ENCODE data around the gene HOPX.
"Not testable (repeated sequence)": the region's sequence is repeated elsewhere in the genome, so short reads cannot be mapped to it uniquely, and the experiment has no call there.

Gene HOPX, protein sequence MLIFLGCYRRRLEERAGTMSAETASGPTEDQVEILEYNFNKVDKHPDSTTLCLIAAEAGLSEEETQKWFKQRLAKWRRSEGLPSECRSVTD

GRCh38 chr4:56681158-56681852, at the start of gene HOPX:
HOPX (minus strand) TSS chr4:56681296; CDS start chr4:56657816, 23,480 bp downstream.
- H3K9ac ChIP-seq (ENCODE audit: low read length) = no peak within 1 kb of the TSS
- no peaks in the 10 kb centered on the region for H3K36me3 ChIP-seq (ENCODE audit: control insufficient read depth, insufficient read depth, low read length)
- H3K27me3 ChIP-seq (ENCODE audit: control insufficient read depth, insufficient read depth, low read length) = no peaks in the 10 kb centered on the region
- no peaks in the 10 kb centered on the region for H3K4me1 ChIP-seq (ENCODE audit: control insufficient read depth, insufficient read depth, low read length)
- peak within 1 kb of the TSS; percentile 34 for H3K4me3 ChIP-seq (ENCODE audit: low read length)
- no peak within 1 kb of the TSS for H3K27ac ChIP-seq (ENCODE audit: low read depth, low read length)

DNA sequence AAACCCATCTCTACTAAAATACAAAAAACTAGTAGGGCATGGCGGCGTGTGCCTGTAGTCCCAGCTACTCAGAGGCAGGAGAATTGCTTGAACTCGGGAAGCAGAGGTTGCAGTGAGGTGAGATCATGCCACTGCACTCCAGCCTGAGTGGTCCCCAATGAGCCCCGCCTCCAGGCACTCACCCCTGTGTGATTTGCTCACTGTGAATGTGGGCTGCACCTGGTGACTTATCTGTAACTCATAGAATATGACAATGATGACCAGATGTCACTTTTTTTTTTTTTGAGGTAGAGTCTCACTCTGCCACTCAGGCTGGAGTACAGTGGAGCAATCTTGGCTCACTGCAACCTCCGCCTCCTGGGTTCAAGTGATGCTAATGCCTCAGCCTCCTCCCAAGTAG, 49.0 kb upstream of the HOPX start:
- no peaks in the 10 kb centered on the region for H3K4me1 ChIP-seq (ENCODE audit: control insufficient read depth, insufficient read depth, low read length)
- no peak overlapping the region for H3K27ac ChIP-seq (ENCODE audit: low read depth, low read length)
- no peak overlapping the region for H3K9ac ChIP-seq (ENCODE audit: low read length)

GRCh38 chr4:56728512-56728911, 47.4 kb upstream of the HOPX start:
- no peaks in the 10 kb centered on the region for H3K27me3 ChIP-seq (ENCODE audit: control insufficient read depth, insufficient read depth, low read length)
- no peak overlapping the region for H3K27ac ChIP-seq (ENCODE audit: low read depth, low read length)
- no peaks in the 10 kb centered on the region for H3K4me1 ChIP-seq (ENCODE audit: control insufficient read depth, insufficient read depth, low read length)
- H3K4me3 ChIP-seq (ENCODE audit: low read length) = no peak overlapping the region
- H3K9ac ChIP-seq (ENCODE audit: low read length) = no peak overlapping the region
- H3K36me3 ChIP-seq (ENCODE audit: control insufficient read depth, insufficient read depth, low read length) = no peaks in the 10 kb centered on the region

More for the DNA sequence above, 49.0 kb upstream of the HOPX start:
- Histone ChIP-seq H3K4me3 (ENCODE audit: low read length) (no peak overlapping the region), H3K36me3 (ENCODE audit: control insufficient read depth, insufficient read depth, low read length) (no peaks in the 10 kb centered on the region), H3K27me3 (ENCODE audit: control insufficient read depth, insufficient read depth, low read length) (no peaks in the 10 kb centered on the region)

- Histone ChIP-seq H3K9ac (ENCODE audit: low read length) (no peak overlapping the region), H3K27ac (ENCODE audit: low read depth, low read length) (no peak overlapping the region), H3K4me3 (ENCODE audit: low read length) (no peak overlapping the region), H3K36me3 (ENCODE audit: control insufficient read depth, insufficient read depth, low read length) (no peaks in the 10 kb centered on the region), H3K27me3 (ENCODE audit: control insufficient read depth, insufficient read depth, low read length) (no peaks in the 10 kb centered on the region), H3K4me1 (ENCODE audit: control insufficient read depth, insufficient read depth, low read length) (no peaks in the 10 kb centered on the region)
Observed at GRCh38 chr4:56727150-56727549, 46.1 kb upstream of the HOPX start.

DNA sequence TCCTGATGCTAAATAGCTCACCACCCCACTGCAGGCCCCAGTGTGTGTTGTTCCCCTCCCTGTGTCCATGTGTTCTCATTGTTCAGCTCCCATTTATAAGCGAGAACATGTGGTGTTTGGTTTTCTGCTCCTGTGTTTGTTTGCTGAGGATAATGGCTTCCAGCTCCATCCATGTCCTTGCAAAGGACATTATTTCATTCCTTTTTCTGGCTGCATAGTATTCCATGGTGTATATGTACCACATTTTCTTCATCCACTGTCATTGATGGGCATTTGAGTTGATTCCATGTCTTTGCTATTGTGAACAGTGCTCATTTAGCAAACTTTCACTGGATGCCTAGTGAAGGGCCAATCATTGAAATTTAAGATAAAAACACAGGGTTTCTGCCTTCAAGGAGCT, 45.5 kb upstream of the HOPX start:
- not testable (repeated sequence) for H3K27me3 ChIP-seq (ENCODE audit: control insufficient read depth, insufficient read depth, low read length); H3K4me1 ChIP-seq (ENCODE audit: control insufficient read depth, insufficient read depth, low read length); H3K36me3 ChIP-seq (ENCODE audit: control insufficient read depth, insufficient read depth, low read length); H3K27ac ChIP-seq (ENCODE audit: low read depth, low read length); H3K9ac ChIP-seq (ENCODE audit: low read length); H3K4me3 ChIP-seq (ENCODE audit: low read length)

DNA sequence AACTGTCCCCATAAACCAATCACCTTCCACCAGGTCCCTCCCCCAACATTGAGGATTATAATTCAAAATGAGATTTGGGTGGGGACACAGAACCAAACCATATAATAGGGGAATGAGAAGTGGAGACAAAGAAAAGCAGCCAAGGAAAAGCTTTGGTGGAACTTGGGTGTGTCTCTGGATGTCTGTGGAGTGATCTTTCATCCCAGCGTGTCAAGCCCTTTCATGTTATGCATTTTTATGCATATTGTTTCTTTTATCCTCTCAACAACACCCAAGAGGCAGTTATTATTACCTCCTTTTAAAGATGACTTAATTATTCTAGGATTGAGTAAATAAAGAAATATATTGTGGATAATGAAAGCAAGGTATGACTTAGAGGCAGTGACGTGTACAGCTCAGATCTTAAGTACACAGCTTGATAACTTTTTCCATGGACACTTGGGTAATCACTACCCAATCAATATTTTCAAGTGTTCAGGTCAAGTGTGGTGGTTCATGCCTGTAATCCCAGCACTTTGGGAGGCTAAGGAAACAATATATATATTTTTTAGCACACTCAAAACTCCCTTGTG, 42.6 kb upstream of the HOPX start:
- no peak overlapping the region for H3K27ac ChIP-seq (ENCODE audit: low read depth, low read length)
- no peaks in the 10 kb centered on the region for H3K27me3 ChIP-seq (ENCODE audit: control insufficient read depth, insufficient read depth, low read length)
- H3K36me3 ChIP-seq (ENCODE audit: control insufficient read depth, insufficient read depth, low read length) = no peaks in the 10 kb centered on the region
- H3K4me1 ChIP-seq (ENCODE audit: control insufficient read depth, insufficient read depth, low read length) = no peaks in the 10 kb centered on the region
- H3K9ac ChIP-seq (ENCODE audit: low read length) = no peak overlapping the region
- H3K4me3 ChIP-seq (ENCODE audit: low read length) = no peak overlapping the region

GRCh38 chr4:56723201-56723605, 42.1 kb upstream of the HOPX start:
- Histone ChIP-seq H3K27ac (ENCODE audit: low read depth, low read length) (no peak overlapping the region), H3K4me1 (ENCODE audit: control insufficient read depth, insufficient read depth, low read length) (no peaks in the 10 kb centered on the region), H3K4me3 (ENCODE audit: low read length) (no peak overlapping the region), H3K9ac (ENCODE audit: low read length) (no peak overlapping the region), H3K36me3 (ENCODE audit: control insufficient read depth, insufficient read depth, low read length) (no peaks in the 10 kb centered on the region), H3K27me3 (ENCODE audit: control insufficient read depth, insufficient read depth, low read length) (no peaks in the 10 kb centered on the region)

DNA sequence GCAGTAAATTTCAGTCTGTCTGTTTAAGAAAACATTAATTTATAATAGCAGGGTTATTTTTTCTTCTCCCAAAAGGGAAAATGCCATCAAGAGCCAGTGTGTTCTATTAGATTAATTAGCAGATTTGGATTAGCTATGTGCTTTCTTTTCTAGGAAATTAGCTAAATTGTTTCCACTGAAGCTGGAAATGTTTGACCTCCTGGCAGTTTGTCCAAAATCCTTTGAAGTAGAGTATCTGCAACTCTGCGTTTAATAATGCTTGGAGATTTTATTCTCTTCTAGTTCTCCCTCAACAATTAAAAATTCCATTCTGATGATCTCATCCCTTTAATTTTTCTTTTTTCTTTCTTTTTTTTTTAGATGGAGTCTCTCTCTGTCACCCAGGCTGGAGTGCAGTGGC, 27.1 kb upstream of the HOPX start:
- no peak overlapping the region for H3K9ac ChIP-seq (ENCODE audit: low read length)
- no peak overlapping the region for H3K4me3 ChIP-seq (ENCODE audit: low read length)
- no peaks in the 10 kb centered on the region for H3K27me3 ChIP-seq (ENCODE audit: control insufficient read depth, insufficient read depth, low read length)
- H3K27ac ChIP-seq (ENCODE audit: low read depth, low read length) = no peak overlapping the region
- no peaks in the 10 kb centered on the region for H3K36me3 ChIP-seq (ENCODE audit: control insufficient read depth, insufficient read depth, low read length)
- no peaks in the 10 kb centered on the region for H3K4me1 ChIP-seq (ENCODE audit: control insufficient read depth, insufficient read depth, low read length)

- no peak overlapping the region for H3K4me3 ChIP-seq (ENCODE audit: low read length)
- no peaks in the 10 kb centered on the region for H3K4me1 ChIP-seq (ENCODE audit: control insufficient read depth, insufficient read depth, low read length)
- H3K9ac ChIP-seq (ENCODE audit: low read length) = no peak overlapping the region
- no peaks in the 10 kb centered on the region for H3K36me3 ChIP-seq (ENCODE audit: control insufficient read depth, insufficient read depth, low read length)
- no peak overlapping the region for H3K27ac ChIP-seq (ENCODE audit: low read depth, low read length)
- no peaks in the 10 kb centered on the region for H3K27me3 ChIP-seq (ENCODE audit: control insufficient read depth, insufficient read depth, low read length)
Observed at GRCh38 chr4:56705966-56706365, 24.9 kb upstream of the HOPX start.

- Histone ChIP-seq H3K4me1 (ENCODE audit: control insufficient read depth, insufficient read depth, low read length) (no peaks in the 10 kb centered on the region), H3K4me3 (ENCODE audit: low read length) (no peak overlapping the region), H3K9ac (ENCODE audit: low read length) (no peak overlapping the region), H3K27me3 (ENCODE audit: control insufficient read depth, insufficient read depth, low read length) (no peaks in the 10 kb centered on the region), H3K36me3 (ENCODE audit: control insufficient read depth, insufficient read depth, low read length) (no peaks in the 10 kb centered on the region), H3K27ac (ENCODE audit: low read depth, low read length) (no peak overlapping the region)
Observed at GRCh38 chr4:56705334-56705733, 24.2 kb upstream of the HOPX start.

- Histone ChIP-seq H3K4me3 (ENCODE audit: low read length) (no peak overlapping the region), H3K36me3 (ENCODE audit: control insufficient read depth, insufficient read depth, low read length) (no peaks in the 10 kb centered on the region), H3K27ac (ENCODE audit: low read depth, low read length) (no peak overlapping the region), H3K27me3 (ENCODE audit: control insufficient read depth, insufficient read depth, low read length) (no peaks in the 10 kb centered on the region), H3K9ac (ENCODE audit: low read length) (no peak overlapping the region), H3K4me1 (ENCODE audit: control insufficient read depth, insufficient read depth, low read length) (no peaks in the 10 kb centered on the region)
Observed at GRCh38 chr4:56704089-56704871, 23.2 kb upstream of the HOPX start.

DNA sequence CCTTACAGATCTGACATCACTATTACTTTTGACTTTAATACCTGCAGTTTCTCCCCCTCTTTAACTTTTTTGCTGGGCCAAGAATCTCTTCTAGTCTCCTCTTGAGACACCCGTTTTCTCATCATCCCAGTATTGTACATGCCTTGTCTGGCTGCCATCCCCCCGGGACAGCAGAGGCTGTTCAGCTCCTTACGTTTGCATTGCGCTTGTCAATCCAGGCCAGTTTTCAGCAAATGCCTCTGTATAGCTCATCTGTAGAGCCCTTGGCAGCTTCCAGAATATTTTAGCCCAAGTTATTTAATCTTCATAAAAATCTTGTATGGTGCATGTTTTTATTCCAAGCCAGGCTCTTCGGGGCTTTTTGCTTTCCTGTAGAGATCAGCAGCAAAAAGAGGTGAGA, 22.3 kb upstream of the HOPX start:
- Histone ChIP-seq H3K4me3 (ENCODE audit: low read length) (no peak overlapping the region), H3K27me3 (ENCODE audit: control insufficient read depth, insufficient read depth, low read length) (no peaks in the 10 kb centered on the region), H3K27ac (ENCODE audit: low read depth, low read length) (no peak overlapping the region), H3K9ac (ENCODE audit: low read length) (no peak overlapping the region), H3K4me1 (ENCODE audit: control insufficient read depth, insufficient read depth, low read length) (no peaks in the 10 kb centered on the region), H3K36me3 (ENCODE audit: control insufficient read depth, insufficient read depth, low read length) (no peaks in the 10 kb centered on the region)
